H9 (cell line): ENCODE data around the gene SEL1L. TPM values are rescaled to one million over a fixed set of nuclear protein-coding genes. Genes with fewer than 3 reads are reported as not detected.

Experiments used
- DNase-seq: peaks from one replicate; pipeline ENCODE4 v3.0.0-alpha.2; 2017
- H2AFZ ChIP-seq: one replicate; pipeline ENCODE4 v1.6.1; 2013; ENCODE audit warnings: mild to moderate bottlenecking, low read length, control low read depth, moderate library complexity
- H2AK5ac ChIP-seq: 2 replicates; pipeline ENCODE4 v1.6.1; 2013; ENCODE audit warnings: low read length, control low read depth, mixed read lengths; ENCODE audit not compliant: insufficient read length
- H2BK120ac ChIP-seq: one replicate; pipeline ENCODE4 v1.6.1; 2013; ENCODE audit warnings: low read depth, mild to moderate bottlenecking, low read length, control low read depth, inconsistent platforms; ENCODE audit not compliant: poor library complexity, severe bottlenecking
- H2BK12ac ChIP-seq: 2 replicates; pipeline ENCODE4 v1.6.1; 2013; ENCODE audit warnings: low read length, control low read depth, mixed read lengths, low read depth; ENCODE audit not compliant: insufficient read length
- H2BK15ac ChIP-seq: 2 replicates; pipeline ENCODE4 v1.6.1; 2013; ENCODE audit warnings: low read depth, low read length, control low read depth
- H2BK20ac ChIP-seq: one replicate; pipeline ENCODE4 v1.6.1; 2013; ENCODE audit warnings: low read depth, mild to moderate bottlenecking, low read length, control low read depth, inconsistent platforms; ENCODE audit not compliant: poor library complexity, severe bottlenecking
- H2BK5ac ChIP-seq: 2 replicates; pipeline ENCODE4 v1.6.1; 2013; ENCODE audit warnings: low read length, control low read depth, mixed read lengths; ENCODE audit not compliant: insufficient read length
- H3K14ac ChIP-seq: 2 replicates; pipeline ENCODE4 v1.6.1; 2013; ENCODE audit warnings: low read length, control low read depth; ENCODE audit not compliant: insufficient read depth
- H3K18ac ChIP-seq: 2 replicates; pipeline ENCODE4 v1.6.1; 2013; ENCODE audit warnings: low read depth, mild to moderate bottlenecking, mixed read lengths, low read length, control low read depth; ENCODE audit not compliant: insufficient read length
- H3K23ac ChIP-seq: 2 replicates; pipeline ENCODE4 v1.6.1; 2013; ENCODE audit warnings: low read length, control low read depth, mixed read lengths, low read depth; ENCODE audit not compliant: insufficient read length
- H3K23me2 ChIP-seq: 2 replicates; pipeline ENCODE4 v1.6.1; 2013; ENCODE audit warnings: low read depth, mild to moderate bottlenecking, mixed read lengths, low read length, control low read depth; ENCODE audit not compliant: insufficient read length, poor library complexity, severe bottlenecking
- H3K27ac ChIP-seq: 2 replicates; pipeline ENCODE4 v1.5.1; 2013; ENCODE audit warnings: low read length, control low read depth, mixed read lengths, low read depth; ENCODE audit not compliant: insufficient read length
- H3K27me3 ChIP-seq: 2 replicates; pipeline ENCODE4 v1.6.1; 2013; ENCODE audit warnings: low read length, control low read depth, inconsistent platforms; ENCODE audit not compliant: insufficient read depth
- H3K4ac ChIP-seq: 2 replicates; pipeline ENCODE4 v1.6.1; 2013; ENCODE audit warnings: low read depth, mild to moderate bottlenecking, control low read depth, inconsistent platforms, low read length, moderate library complexity
- H3K4me1 ChIP-seq: 2 replicates; pipeline ENCODE4 v1.6.1; 2013; ENCODE audit warnings: low read length, control low read depth, inconsistent platforms; ENCODE audit not compliant: insufficient read depth
- H3K4me2 ChIP-seq: 2 replicates; pipeline ENCODE4 v1.6.1; 2013; ENCODE audit warnings: low read length, control low read depth, mixed read lengths; ENCODE audit not compliant: insufficient read length, insufficient read depth
- H3K56ac ChIP-seq: 2 replicates; pipeline ENCODE4 v1.6.1; 2013; ENCODE audit warnings: low read depth, mild to moderate bottlenecking, mixed read lengths, low read length, control low read depth; ENCODE audit not compliant: insufficient read length
- H3K79me1 ChIP-seq: 2 replicates; pipeline ENCODE4 v1.6.1; 2013; ENCODE audit warnings: low read depth, mild to moderate bottlenecking, moderate library complexity, low read length, control low read depth, inconsistent platforms; ENCODE audit not compliant: insufficient read depth, poor library complexity, severe bottlenecking
- H3K79me2 ChIP-seq: 2 replicates; pipeline ENCODE4 v1.6.1; 2013; ENCODE audit warnings: low read length, control low read depth, inconsistent platforms; ENCODE audit not compliant: insufficient read depth
- H3K9ac ChIP-seq: 2 replicates; pipeline ENCODE4 v1.6.1; 2013; ENCODE audit warnings: low read length, control low read depth, mixed read lengths; ENCODE audit not compliant: insufficient read length; ENCODE audit errors: extremely low read depth
- H3K9me3 ChIP-seq: one replicate; pipeline ENCODE4 v1.6.1; 2013; ENCODE audit warnings: low read depth, low read length, inconsistent platforms; ENCODE audit not compliant: control insufficient read depth
- H3T11ph ChIP-seq: one replicate; pipeline ENCODE4 v1.6.1; 2013; ENCODE audit warnings: mild to moderate bottlenecking, low read length, control low read depth, inconsistent platforms
- H4K20me1 ChIP-seq: one replicate; pipeline ENCODE4 v1.6.1; 2013; ENCODE audit not compliant: control insufficient read depth, insufficient read length, insufficient read depth
- H4K5ac ChIP-seq: 2 replicates; pipeline ENCODE4 v1.6.1; 2013; ENCODE audit warnings: low read depth, mild to moderate bottlenecking, mixed read lengths, low read length, control low read depth; ENCODE audit not compliant: insufficient read length
- H4K8ac ChIP-seq: replicated peaks from 2 replicates; pipeline ENCODE4 v1.6.1; 2013; ENCODE audit warnings: low read length, control low read depth, mixed read lengths, low read depth; ENCODE audit not compliant: insufficient read length
- H4K91ac ChIP-seq: 2 replicates; pipeline ENCODE4 v1.6.1; 2013; ENCODE audit warnings: low read depth, mild to moderate bottlenecking, moderate library complexity, mixed read lengths, low read length, control low read depth; ENCODE audit not compliant: insufficient read length
- H3K27ac Mint-ChIP-seq, 3 experiments: 2 replicates in 2 of 3; 3 replicates in 1 of 3; pipeline ENCODE4 v1.8.0; 2020 to 2021; ENCODE audit warnings: mixed read lengths in 3 of 3, mild to moderate bottlenecking in 1 of 3, moderate library complexity in 1 of 3
- H3K27me3 Mint-ChIP-seq: 2 replicates; pipeline ENCODE4 v1.8.0; 2021; ENCODE audit warnings: low read depth, mild to moderate bottlenecking, moderate library complexity, mixed read lengths
- H3K36me3 Mint-ChIP-seq, 3 experiments: 2 replicates in 2 of 3; 3 replicates in 1 of 3; pipeline ENCODE4 v1.8.0; 2020 to 2021; ENCODE audit warnings: low read depth in 3 of 3, mixed read lengths in 3 of 3; ENCODE audit not compliant: insufficient read depth in 1 of 3
- H3K4me1 Mint-ChIP-seq, 2 experiments: 2 replicates each; pipeline ENCODE4 v1.8.0; 2020; ENCODE audit warnings: mixed read lengths in 2 of 2
- H3K4me3 Mint-ChIP-seq, 2 experiments: 2 replicates in 1 of 2; 3 replicates in 1 of 2; pipeline ENCODE4 v1.8.0; 2020 to 2021; ENCODE audit warnings: mild to moderate bottlenecking in 2 of 2, mixed read lengths in 2 of 2, moderate library complexity in 1 of 2
- H3K9me3 Mint-ChIP-seq, 2 experiments: 2 replicates in 1 of 2; 3 replicates in 1 of 2; pipeline ENCODE4 v1.8.0; 2020; ENCODE audit warnings: mild to moderate bottlenecking in 2 of 2, mixed read lengths in 2 of 2, moderate library complexity in 1 of 2
- CTCF ChIP-seq: fragments of 200-600 bp; sonication (generic); conservative IDR thresholded peaks from 3 replicates; pipeline ENCODE4 v1.8.0; 2021; ENCODE audit warnings: antibody characterized with exemption, mild to moderate bottlenecking
- WGBS: extraction: QIAGEN DNeasy Blood & Tissue Kit; methylation state at CpG from one replicate; pipeline ENCODE4 v1.1.7; 2013; ENCODE audit warnings: missing lambda C conversion rate, low lambda C conversion rate, mixed read lengths; ENCODE audit not compliant: insufficient read length; ENCODE audit errors: extremely low coverage; 5-methylcytosine and 5-hydroxymethylcytosine counted together
- total RNA-seq: library from RNA; stranded (reverse); gene quantifications from 2 replicates; pipeline ENCODE4 v1.2.1, GENCODE V29; 2021

The SEL1L gene
- total RNA-seq, 1 experiment from 2014 or later: 27.5 TPM

GRCh38 chr14:81582420-81582819 lies 48.8 kb upstream of the SEL1L start:
- H3K56ac ChIP-seq: no peak overlapping the region
- no CpG with 5 or more reads among the region's 3 CpGs for WGBS
- no peak overlapping the region for H4K5ac ChIP-seq
- no peak overlapping the region for H3K4ac ChIP-seq
- no peak overlapping the region for H3K9ac ChIP-seq
- H3K14ac ChIP-seq: no peak overlapping the region
- Mint-ChIP-seq H3K9me3 (peaks cover 6 to 8% of the 10 kb centered on the region in 2 experiments; a peak in 4 of 5 replicates), H3K36me3 (peaks cover 0 to 13% (median 2%) of the 10 kb centered on the region in 3 experiments; a peak in 3 of 7 replicates), H3K4me1 (no peaks in the 10 kb centered on the region; a peak in 1 of 4 replicates), H3K4me3 (no peak overlapping the region), H3K27me3 (no peaks in the 10 kb centered on the region), H3K27ac (no peak overlapping the region)
- H3K4me1 ChIP-seq: no peaks in the 10 kb centered on the region
- no peak overlapping the region for H3K4me2 ChIP-seq
- H3K79me1 ChIP-seq: no peaks in the 10 kb centered on the region
- no peak overlapping the region for H2BK15ac ChIP-seq
- no peaks in the 10 kb centered on the region for H3K23me2 ChIP-seq
- no peaks in the 10 kb centered on the region for H4K20me1 ChIP-seq
- no peak overlapping the region for H4K91ac ChIP-seq
- H3K27me3 ChIP-seq: no peaks in the 10 kb centered on the region
- TF ChIP-seq CTCF: no peak
- H2BK20ac ChIP-seq: no peak overlapping the region
- H2BK5ac ChIP-seq: no peak overlapping the region
- H3K79me2 ChIP-seq: no peaks in the 10 kb centered on the region
- no peak overlapping the region for H2BK120ac ChIP-seq
- H3K23ac ChIP-seq: no peak overlapping the region
- no peak overlapping the region for H2BK12ac ChIP-seq
- H4K8ac ChIP-seq: no peak overlapping the region
- H3K9me3 ChIP-seq: no peaks in the 10 kb centered on the region
- H3T11ph ChIP-seq: no peak overlapping the region
- no peak for DNase-seq
- H3K18ac ChIP-seq: no peak overlapping the region
- H2AK5ac ChIP-seq: no peak overlapping the region
- H2AFZ ChIP-seq: no peak overlapping the region
- no peak overlapping the region for H3K27ac ChIP-seq
